ENCODE measurements around the gene CYLD.

DNA sequence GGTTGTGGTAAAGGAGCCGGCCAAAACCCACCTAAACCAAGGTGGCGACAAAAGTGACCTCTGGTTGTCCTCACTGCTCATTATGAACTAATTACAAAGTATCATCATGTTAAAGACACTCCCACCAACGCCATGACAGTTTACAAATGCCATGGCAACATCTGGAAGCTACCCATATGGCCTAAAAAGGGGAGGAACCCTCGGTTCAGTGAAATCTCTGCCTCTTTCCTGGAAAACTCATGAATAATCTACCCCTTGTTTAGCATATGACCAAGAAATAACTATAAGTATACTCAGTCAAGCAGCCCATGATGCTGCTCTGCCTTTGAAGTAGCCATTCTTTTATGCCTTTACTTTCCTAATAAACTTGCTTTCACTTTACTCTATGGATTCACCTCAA, 72.2 kb downstream of the CYLD start:
- TF ChIP-seq, protein P1, sequence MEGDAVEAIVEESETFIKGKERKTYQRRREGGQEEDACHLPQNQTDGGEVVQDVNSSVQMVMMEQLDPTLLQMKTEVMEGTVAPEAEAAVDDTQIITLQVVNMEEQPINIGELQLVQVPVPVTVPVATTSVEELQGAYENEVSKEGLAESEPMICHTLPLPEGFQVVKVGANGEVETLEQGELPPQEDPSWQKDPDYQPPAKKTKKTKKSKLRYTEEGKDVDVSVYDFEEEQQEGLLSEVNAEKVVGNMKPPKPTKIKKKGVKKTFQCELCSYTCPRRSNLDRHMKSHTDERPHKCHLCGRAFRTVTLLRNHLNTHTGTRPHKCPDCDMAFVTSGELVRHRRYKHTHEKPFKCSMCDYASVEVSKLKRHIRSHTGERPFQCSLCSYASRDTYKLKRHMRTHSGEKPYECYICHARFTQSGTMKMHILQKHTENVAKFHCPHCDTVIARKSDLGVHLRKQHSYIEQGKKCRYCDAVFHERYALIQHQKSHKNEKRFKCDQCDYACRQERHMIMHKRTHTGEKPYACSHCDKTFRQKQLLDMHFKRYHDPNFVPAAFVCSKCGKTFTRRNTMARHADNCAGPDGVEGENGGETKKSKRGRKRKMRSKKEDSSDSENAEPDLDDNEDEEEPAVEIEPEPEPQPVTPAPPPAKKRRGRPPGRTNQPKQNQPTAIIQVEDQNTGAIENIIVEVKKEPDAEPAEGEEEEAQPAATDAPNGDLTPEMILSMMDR (IDR thresholded peaks at IDR 0.05), result no peak
- no peak for TF ChIP-seq EZH2 (IDR thresholded peaks at IDR 0.05; ENCODE audit: borderline replicate concordance, insufficient read depth, low read depth, low read length, poor library complexity, severe bottlenecking)
